ENCODE measurements around the gene INSM2. TPM values are rescaled to one million over a fixed set of nuclear protein-coding genes. Genes with fewer than 3 reads are reported as not detected.

The INSM2 gene
- total and polyA plus RNA-seq, 10 of the 15 experiments (the other 5 are each of a cell fraction or from before 2014, with no cell fraction given): 0.06 TPM; not detected in 9

- TF ChIP-seq PBX3 (IDR thresholded peaks at IDR 0.05; ENCODE audit: insufficient replicate concordance, low read depth, low read length) (no peak), ZBTB4 (CRISPR knock-in tag; IDR thresholded peaks at IDR 0.05) (no peak), EZH2 (IDR thresholded peaks at IDR 0.05; ENCODE audit: borderline replicate concordance, control insufficient read depth, low read depth, low read length) (no peak), SUZ12 (IDR thresholded peaks at IDR 0.05; ENCODE audit: unreplicated experiment) (no peak), NRF1 (conservative IDR thresholded peaks at IDR 0.05; ENCODE audit: low read depth, low read length) (no peak), ZBED1 (IDR thresholded peaks at IDR 0.05; ENCODE audit: borderline replicate concordance) (no peak), KLF5 (IDR thresholded peaks at IDR 0.05; ENCODE audit: partially characterized antibody) (no peak), ZNF217 (IDR thresholded peaks at IDR 0.05) (no peak)
- TF ChIP-seq, protein P1, sequence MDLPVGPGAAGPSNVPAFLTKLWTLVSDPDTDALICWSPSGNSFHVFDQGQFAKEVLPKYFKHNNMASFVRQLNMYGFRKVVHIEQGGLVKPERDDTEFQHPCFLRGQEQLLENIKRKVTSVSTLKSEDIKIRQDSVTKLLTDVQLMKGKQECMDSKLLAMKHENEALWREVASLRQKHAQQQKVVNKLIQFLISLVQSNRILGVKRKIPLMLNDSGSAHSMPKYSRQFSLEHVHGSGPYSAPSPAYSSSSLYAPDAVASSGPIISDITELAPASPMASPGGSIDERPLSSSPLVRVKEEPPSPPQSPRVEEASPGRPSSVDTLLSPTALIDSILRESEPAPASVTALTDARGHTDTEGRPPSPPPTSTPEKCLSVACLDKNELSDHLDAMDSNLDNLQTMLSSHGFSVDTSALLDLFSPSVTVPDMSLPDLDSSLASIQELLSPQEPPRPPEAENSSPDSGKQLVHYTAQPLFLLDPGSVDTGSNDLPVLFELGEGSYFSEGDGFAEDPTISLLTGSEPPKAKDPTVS (IDR thresholded peaks at IDR 0.05; ENCODE audit: low read depth, low read length): no peak
- TF ChIP-seq, protein P2, sequence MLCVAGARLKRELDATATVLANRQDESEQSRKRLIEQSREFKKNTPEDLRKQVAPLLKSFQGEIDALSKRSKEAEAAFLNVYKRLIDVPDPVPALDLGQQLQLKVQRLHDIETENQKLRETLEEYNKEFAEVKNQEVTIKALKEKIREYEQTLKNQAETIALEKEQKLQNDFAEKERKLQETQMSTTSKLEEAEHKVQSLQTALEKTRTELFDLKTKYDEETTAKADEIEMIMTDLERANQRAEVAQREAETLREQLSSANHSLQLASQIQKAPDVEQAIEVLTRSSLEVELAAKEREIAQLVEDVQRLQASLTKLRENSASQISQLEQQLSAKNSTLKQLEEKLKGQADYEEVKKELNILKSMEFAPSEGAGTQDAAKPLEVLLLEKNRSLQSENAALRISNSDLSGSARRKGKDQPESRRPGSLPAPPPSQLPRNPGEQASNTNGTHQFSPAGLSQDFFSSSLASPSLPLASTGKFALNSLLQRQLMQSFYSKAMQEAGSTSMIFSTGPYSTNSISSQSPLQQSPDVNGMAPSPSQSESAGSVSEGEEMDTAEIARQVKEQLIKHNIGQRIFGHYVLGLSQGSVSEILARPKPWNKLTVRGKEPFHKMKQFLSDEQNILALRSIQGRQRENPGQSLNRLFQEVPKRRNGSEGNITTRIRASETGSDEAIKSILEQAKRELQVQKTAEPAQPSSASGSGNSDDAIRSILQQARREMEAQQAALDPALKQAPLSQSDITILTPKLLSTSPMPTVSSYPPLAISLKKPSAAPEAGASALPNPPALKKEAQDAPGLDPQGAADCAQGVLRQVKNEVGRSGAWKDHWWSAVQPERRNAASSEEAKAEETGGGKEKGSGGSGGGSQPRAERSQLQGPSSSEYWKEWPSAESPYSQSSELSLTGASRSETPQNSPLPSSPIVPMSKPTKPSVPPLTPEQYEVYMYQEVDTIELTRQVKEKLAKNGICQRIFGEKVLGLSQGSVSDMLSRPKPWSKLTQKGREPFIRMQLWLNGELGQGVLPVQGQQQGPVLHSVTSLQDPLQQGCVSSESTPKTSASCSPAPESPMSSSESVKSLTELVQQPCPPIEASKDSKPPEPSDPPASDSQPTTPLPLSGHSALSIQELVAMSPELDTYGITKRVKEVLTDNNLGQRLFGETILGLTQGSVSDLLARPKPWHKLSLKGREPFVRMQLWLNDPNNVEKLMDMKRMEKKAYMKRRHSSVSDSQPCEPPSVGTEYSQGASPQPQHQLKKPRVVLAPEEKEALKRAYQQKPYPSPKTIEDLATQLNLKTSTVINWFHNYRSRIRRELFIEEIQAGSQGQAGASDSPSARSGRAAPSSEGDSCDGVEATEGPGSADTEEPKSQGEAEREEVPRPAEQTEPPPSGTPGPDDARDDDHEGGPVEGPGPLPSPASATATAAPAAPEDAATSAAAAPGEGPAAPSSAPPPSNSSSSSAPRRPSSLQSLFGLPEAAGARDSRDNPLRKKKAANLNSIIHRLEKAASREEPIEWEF (IDR thresholded peaks at IDR 0.05; ENCODE audit: insufficient replicate concordance, low read depth, low read length): no peak
- TF ChIP-seq, protein P3, sequence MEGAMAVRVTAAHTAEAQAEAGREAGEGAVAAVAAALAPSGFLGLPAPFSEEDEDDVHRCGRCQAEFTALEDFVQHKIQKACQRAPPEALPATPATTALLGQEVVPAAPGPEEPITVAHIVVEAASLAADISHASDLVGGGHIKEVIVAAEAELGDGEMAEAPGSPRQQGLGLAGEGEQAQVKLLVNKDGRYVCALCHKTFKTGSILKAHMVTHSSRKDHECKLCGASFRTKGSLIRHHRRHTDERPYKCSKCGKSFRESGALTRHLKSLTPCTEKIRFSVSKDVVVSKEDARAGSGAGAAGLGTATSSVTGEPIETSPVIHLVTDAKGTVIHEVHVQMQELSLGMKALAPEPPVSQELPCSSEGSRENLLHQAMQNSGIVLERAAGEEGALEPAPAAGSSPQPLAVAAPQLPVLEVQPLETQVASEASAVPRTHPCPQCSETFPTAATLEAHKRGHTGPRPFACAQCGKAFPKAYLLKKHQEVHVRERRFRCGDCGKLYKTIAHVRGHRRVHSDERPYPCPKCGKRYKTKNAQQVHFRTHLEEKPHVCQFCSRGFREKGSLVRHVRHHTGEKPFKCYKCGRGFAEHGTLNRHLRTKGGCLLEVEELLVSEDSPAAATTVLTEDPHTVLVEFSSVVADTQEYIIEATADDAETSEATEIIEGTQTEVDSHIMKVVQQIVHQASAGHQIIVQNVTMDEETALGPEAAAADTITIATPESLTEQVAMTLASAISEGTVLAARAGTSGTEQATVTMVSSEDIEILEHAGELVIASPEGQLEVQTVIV (IDR thresholded peaks at IDR 0.05; ENCODE audit: borderline replicate concordance, partially characterized antibody): no peak
These were observed 1.0 kb downstream of the INSM2 start (continued) for GRCh38 chr14:35534873-35535482.

Data from GM12878 (cell line).